Erythroblast (primary cell): ENCODE results near the gene CDK12.

Source experiments
- GATA1 ChIP-seq: IDR thresholded peaks from 2 replicates; pipeline ENCODE4 v1.6.1; 2011; ENCODE audit warnings: low read depth, mild to moderate bottlenecking, control low read depth, low read length, moderate library complexity
- POLR2A ChIP-seq: IDR thresholded peaks from 2 replicates; pipeline ENCODE4 v1.6.1; 2011; ENCODE audit warnings: mild to moderate bottlenecking, low read length

DNA sequence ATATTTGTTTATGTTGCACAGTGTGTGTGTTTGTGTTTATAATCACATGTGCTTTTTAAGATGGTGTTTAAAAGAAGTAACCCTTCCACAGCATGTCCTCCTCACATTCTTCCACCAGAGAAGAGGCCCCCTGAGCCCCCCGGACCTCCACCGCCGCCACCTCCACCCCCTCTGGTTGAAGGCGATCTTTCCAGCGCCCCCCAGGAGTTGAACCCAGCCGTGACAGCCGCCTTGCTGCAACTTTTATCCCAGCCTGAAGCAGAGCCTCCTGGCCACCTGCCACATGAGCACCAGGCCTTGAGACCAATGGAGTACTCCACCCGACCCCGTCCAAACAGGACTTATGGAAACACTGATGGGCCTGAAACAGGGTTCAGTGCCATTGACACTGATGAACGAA is 69.2 kb downstream of the CDK12 start:
- TF ChIP-seq POLR2A (no peak), GATA1 (no peak)
